OCI-LY1 (cell line): ENCODE measurements around the gene FRRS1.

Source experiments
- H2AFZ ChIP-seq: fragments of 200-600 bp; sonication (generic), shearing (Covaris generic); 2 replicates; pipeline ENCODE4 v1.6.0; 2014; ENCODE audit warnings: antibody characterized with exemption, mild to moderate bottlenecking, low read length
- H3F3A ChIP-seq: fragments of 200-600 bp; sonication (generic), shearing (Covaris generic); 2 replicates; pipeline ENCODE4 v1.6.0; 2014; ENCODE audit warnings: mild to moderate bottlenecking, antibody characterized with exemption, low read length, moderate library complexity; ENCODE audit not compliant: insufficient read depth
- H3K27ac ChIP-seq: fragments of 200-600 bp; sonication (generic); 2 replicates; pipeline ENCODE4 v1.5.1; 2014; ENCODE audit warnings: low read length, mixed run types, mild to moderate bottlenecking, low read depth; ENCODE audit not compliant: poor library complexity, severe bottlenecking
- H3K27me3 ChIP-seq: fragments of 200-600 bp; sonication (generic); 2 replicates; pipeline ENCODE4 v1.6.0; 2014; ENCODE audit warnings: antibody characterized with exemption, mild to moderate bottlenecking, low read length, moderate library complexity; ENCODE audit not compliant: insufficient read depth
- H3K36me3 ChIP-seq: fragments of 200-600 bp; sonication (generic); 2 replicates; pipeline ENCODE4 v1.6.1; 2014; ENCODE audit warnings: mild to moderate bottlenecking, antibody characterized with exemption, low read length, moderate library complexity, mixed read lengths; ENCODE audit not compliant: insufficient read depth
- H3K4me1 ChIP-seq: fragments of 200-600 bp; sonication (generic); 2 replicates; pipeline ENCODE4 v1.5.1; 2014; ENCODE audit warnings: mild to moderate bottlenecking, low read length, moderate library complexity; ENCODE audit not compliant: insufficient read depth, severe bottlenecking
- H3K4me2 ChIP-seq: fragments of 200-600 bp; sonication (generic), shearing (Covaris generic); 2 replicates; pipeline ENCODE4 v1.6.1; 2014; ENCODE audit warnings: low read length
- H3K4me3 ChIP-seq: fragments of 200-600 bp; sonication (generic); 2 replicates; pipeline ENCODE4 v1.5.1; 2014; ENCODE audit warnings: low read length, low read depth, mild to moderate bottlenecking, mixed read lengths; ENCODE audit not compliant: poor library complexity, severe bottlenecking
- H3K79me2 ChIP-seq: fragments of 200-600 bp; shearing (Covaris generic); 2 replicates; pipeline ENCODE4 v1.6.1; 2016; ENCODE audit warnings: mixed run types, low read length, mixed read lengths; ENCODE audit not compliant: insufficient read depth
- H3K9ac ChIP-seq: fragments of 200-600 bp; sonication (generic), shearing (Covaris generic); 2 replicates; pipeline ENCODE4 v1.6.1; 2014; ENCODE audit warnings: mild to moderate bottlenecking, low read length, mixed read lengths
- H3K9me2 ChIP-seq: fragments of 200-600 bp; sonication (generic), shearing (Covaris generic); 2 replicates; pipeline ENCODE4 v1.6.1; 2014; ENCODE audit warnings: low read depth, mild to moderate bottlenecking, low read length, mixed read lengths
- H3K9me3 ChIP-seq: fragments of 200-600 bp; shearing (Covaris generic); 2 replicates; pipeline ENCODE4 v1.6.1; 2014; ENCODE audit warnings: low read length, mixed read lengths
- H4K20me1 ChIP-seq: fragments of 200-600 bp; sonication (generic), shearing (Covaris generic); 2 replicates; pipeline ENCODE4 v1.6.0; 2016; ENCODE audit warnings: mild to moderate bottlenecking, low read length; ENCODE audit not compliant: insufficient read depth
- CTCF ChIP-seq: fragments of 200-600 bp; sonication (generic), shearing (Covaris generic); IDR thresholded peaks from 2 replicates; pipeline ENCODE4 v1.5.1; 2017; ENCODE audit warnings: mild to moderate bottlenecking, antibody characterized with exemption, low read length, moderate library complexity, mixed read lengths
- EZH2 ChIP-seq: fragments of 200-600 bp; sonication (generic), shearing (Covaris generic); IDR thresholded peaks from 2 replicates; pipeline ENCODE4 v1.8.0; 2017; ENCODE audit warnings: borderline replicate concordance, mixed run types, mild to moderate bottlenecking, antibody characterized with exemption, low read length, moderate library complexity, mixed read lengths

Gene FRRS1

GRCh38 chr1:99756598-99756997 is 9.8 kb downstream of the FRRS1 start:
- Histone ChIP-seq H4K20me1 (no peaks in the 10 kb centered on the region), H3K27ac (no peak overlapping the region), H3K36me3 (peaks cover 11% of the 10 kb centered on the region), H3K79me2 (peaks cover 8% of the 10 kb centered on the region; the same call in 1 of the 2 replicates), H3K9me3 (0 out of 2 replicates have a peak, but pooled peaks cover 7% of the 10 kb centered on the region), H3K9ac (no peak overlapping the region), H3K4me1 (peaks cover 14% of the 10 kb centered on the region), H3K4me2 (no peak overlapping the region), H3K4me3 (no peak overlapping the region), H2AFZ (no peak overlapping the region), H3K27me3 (no peaks in the 10 kb centered on the region), H3F3A (no peaks in the 10 kb centered on the region), H3K9me2 (no peaks in the 10 kb centered on the region)
- TF ChIP-seq CTCF (no peak), EZH2 (no peak)

- Histone ChIP-seq H3K4me2 (no peak overlapping the region), H3K4me3 (no peak overlapping the region), H3K9me2 (no peaks in the 10 kb centered on the region), H3K9me3 (0 out of 2 replicates have a peak, but pooled peaks cover 7% of the 10 kb centered on the region), H3K4me1 (peaks cover 14% of the 10 kb centered on the region), H4K20me1 (no peaks in the 10 kb centered on the region), H3K27ac (no peak overlapping the region), H3K27me3 (no peaks in the 10 kb centered on the region), H3K9ac (no peak overlapping the region), H2AFZ (no peak overlapping the region), H3K36me3 (peaks cover 11% of the 10 kb centered on the region), H3F3A (no peaks in the 10 kb centered on the region), H3K79me2 (peaks cover 8% of the 10 kb centered on the region; the same call in 1 of the 2 replicates)
- no peak for TF ChIP-seq CTCF
- no peak for TF ChIP-seq EZH2
Measured at GRCh38 chr1:99755664-99756063, 10.8 kb downstream of the FRRS1 start.

DNA sequence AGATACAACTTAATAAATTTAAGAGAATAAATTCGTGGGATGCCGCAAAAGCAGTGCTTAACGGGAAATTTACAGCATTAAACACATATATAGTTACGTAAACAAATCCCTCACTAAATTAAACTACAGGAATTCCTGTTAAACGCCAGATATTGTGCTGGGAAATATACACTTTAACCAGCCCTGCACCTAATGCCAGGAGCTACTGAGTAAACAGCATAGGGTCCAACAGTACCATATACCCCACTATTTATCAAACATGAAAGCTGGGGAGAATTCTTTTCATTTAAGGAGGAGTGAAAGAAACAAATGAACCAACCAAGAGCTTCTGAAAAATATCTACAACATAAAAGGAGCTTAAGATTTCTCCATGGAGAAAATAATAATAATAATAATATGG is 11.7 kb downstream of the FRRS1 start:
- Histone ChIP-seq H2AFZ (no peak overlapping the region), H3F3A (no peaks in the 10 kb centered on the region), H4K20me1 (no peaks in the 10 kb centered on the region), H3K27ac (no peak overlapping the region), H3K36me3 (peaks cover 8% of the 10 kb centered on the region), H3K9ac (no peak overlapping the region), H3K4me1 (peaks cover 14% of the 10 kb centered on the region), H3K9me3 (0 out of 2 replicates have a peak, but pooled peaks cover 4% of the 10 kb centered on the region), H3K27me3 (no peaks in the 10 kb centered on the region), H3K9me2 (no peaks in the 10 kb centered on the region), H3K79me2 (peaks cover 8% of the 10 kb centered on the region; the same call in 1 of the 2 replicates), H3K4me2 (no peak overlapping the region), H3K4me3 (no peak overlapping the region)
- TF ChIP-seq CTCF (no peak), EZH2 (no peak)
